GM23338 (cell line): Measurements from ENCODE around the gene SLC9A4. TPM values are rescaled to one million over a fixed set of nuclear protein-coding genes. Genes with fewer than 3 reads are reported as not detected.

ENCODE experiments used
- ATAC-seq: fragments of 200-7000 bp; cut with Tn5 transposase; 3 replicates; pipeline ENCODE4 v1.9.1; 2020
- DNase-seq: peaks from one replicate; pipeline ENCODE4 v3.0.0-alpha.2; 2015; ENCODE audit warnings: low spot score
- H2AFZ ChIP-seq: fragments of 200-600 bp; sonication (generic); 2 replicates; pipeline ENCODE4 v1.8.0; 2016; ENCODE audit warnings: antibody characterized with exemption, mild to moderate bottlenecking, moderate library complexity
- H3F3A ChIP-seq: fragments of 200-600 bp; sonication (generic); replicated peaks from 2 replicates; pipeline ENCODE4 v1.8.0; 2017; ENCODE audit warnings: antibody characterized with exemption, mixed run types, low read depth
- H3K27ac ChIP-seq: fragments of 200-600 bp; sonication (generic); 2 replicates; pipeline ENCODE4 v1.6.1; 2016; ENCODE audit warnings: low read depth
- H3K27me3 ChIP-seq: fragments of 200-600 bp; sonication (generic); 2 replicates; pipeline ENCODE4 v1.8.0; 2016; ENCODE audit warnings: mild to moderate bottlenecking, mixed run types, moderate library complexity; ENCODE audit not compliant: insufficient read depth
- H3K36me3 ChIP-seq: fragments of 200-600 bp; sonication (generic); 2 replicates; pipeline ENCODE4 v1.8.0; 2016; ENCODE audit warnings: mild to moderate bottlenecking; ENCODE audit not compliant: insufficient read depth
- H3K4me1 ChIP-seq: fragments of 200-600 bp; sonication (generic); 2 replicates; pipeline ENCODE4 v1.8.0; 2016; ENCODE audit warnings: mild to moderate bottlenecking, moderate library complexity; ENCODE audit not compliant: insufficient read depth
- H3K4me2 ChIP-seq: fragments of 200-600 bp; sonication (generic); 2 replicates; pipeline ENCODE4 v1.7.1; 2017; ENCODE audit warnings: mixed run types
- H3K4me3 ChIP-seq: fragments of 200-600 bp; sonication (generic); 2 replicates; pipeline ENCODE4 v1.6.1; 2016; ENCODE audit warnings: mixed run types
- H3K79me2 ChIP-seq: fragments of 200-600 bp; sonication (generic); replicated peaks from 2 replicates; pipeline ENCODE4 v1.8.0; 2017; ENCODE audit warnings: mild to moderate bottlenecking; ENCODE audit not compliant: insufficient read depth
- H3K9me2 ChIP-seq: fragments of 200-600 bp; sonication (generic); 2 replicates; pipeline ENCODE4 v1.8.0; 2017; ENCODE audit not compliant: insufficient read depth
- H4K20me1 ChIP-seq: fragments of 200-600 bp; sonication (generic); replicated peaks from 2 replicates; pipeline ENCODE4 v1.8.0; 2017; ENCODE audit warnings: mild to moderate bottlenecking; ENCODE audit not compliant: insufficient read depth
- H3K27ac Mint-ChIP-seq: 2 replicates; pipeline ENCODE4 v1.8.0; 2020; ENCODE audit warnings: inconsistent platforms, mild to moderate bottlenecking, moderate library complexity, mixed read lengths
- H3K27me3 Mint-ChIP-seq: 3 replicates; pipeline ENCODE4 v1.8.0; 2022; ENCODE audit warnings: low read depth, mild to moderate bottlenecking, moderate library complexity, mixed read lengths, inconsistent platforms; ENCODE audit not compliant: insufficient read depth, poor library complexity
- H3K36me3 Mint-ChIP-seq: 3 replicates; pipeline ENCODE4 v1.8.0; 2021; ENCODE audit warnings: low read depth, mild to moderate bottlenecking, inconsistent platforms, moderate library complexity, mixed read lengths
- H3K4me1 Mint-ChIP-seq: 3 replicates; pipeline ENCODE4 v1.8.0; 2020; ENCODE audit warnings: mild to moderate bottlenecking, inconsistent platforms, mixed read lengths
- H3K4me3 Mint-ChIP-seq: 3 replicates; pipeline ENCODE4 v1.8.0; 2021; ENCODE audit warnings: moderate library complexity, mild to moderate bottlenecking, inconsistent platforms, mixed read lengths
- H3K9me3 Mint-ChIP-seq: 3 replicates; pipeline ENCODE4 v1.8.0; 2020; ENCODE audit warnings: moderate library complexity, mild to moderate bottlenecking, inconsistent platforms, mixed read lengths
- CREB1 ChIP-seq: fragments of 250-450 bp; sonication (Bioruptor Pico); IDR thresholded peaks from 2 replicates; pipeline ENCODE4 v1.5.0; 2020; ENCODE audit warnings: low read depth, mild to moderate bottlenecking, moderate library complexity
- EZH2 ChIP-seq: fragments of 200-600 bp; sonication (generic); IDR thresholded peaks from one replicate; pipeline ENCODE4 v1.8.0; 2017; ENCODE audit warnings: antibody characterized with exemption, mild to moderate bottlenecking, low read depth; ENCODE audit not compliant: unreplicated experiment
- EZH2phosphoT487 ChIP-seq: fragments of 200-600 bp; sonication (generic); IDR thresholded peaks from one replicate; pipeline ENCODE4 v1.8.1; 2018; ENCODE audit warnings: antibody characterized with exemption; ENCODE audit not compliant: unreplicated experiment
- JUNB ChIP-seq: IDR thresholded peaks from one replicate; pipeline ENCODE4 v1.6.1; 2016; ENCODE audit warnings: antibody characterized with exemption; ENCODE audit not compliant: unreplicated experiment
- POLR2AphosphoS5 ChIP-seq: IDR thresholded peaks from 2 replicates; pipeline ENCODE4 v1.6.1; 2016; ENCODE audit warnings: antibody characterized with exemption, low read depth
- STAT1 ChIP-seq: IDR thresholded peaks from one replicate; pipeline ENCODE4 v1.6.1; 2016; ENCODE audit warnings: antibody characterized with exemption; ENCODE audit not compliant: unreplicated experiment
- ZNF114 ChIP-seq: fragments of 250-450 bp; sonication (Bioruptor Pico); IDR thresholded peaks from 2 replicates; pipeline ENCODE4 v1.5.0; 2020; ENCODE audit warnings: mild to moderate bottlenecking, moderate library complexity
- ZNF331 ChIP-seq: fragments of 250-450 bp; sonication (Bioruptor Pico); IDR thresholded peaks from 2 replicates; pipeline ENCODE4 v1.5.0; 2020; ENCODE audit warnings: low read depth, mild to moderate bottlenecking, moderate library complexity
- polyA plus RNA-seq: library from polyadenylated mRNA; unstranded; fragments of >200 nt; fragmentation: Nextera tagmentation; extraction: Ambion mirVana; gene quantifications from 2 replicates; pipeline ENCODE4 v1.2.1, GENCODE V29; 2016
- total RNA-seq: library from RNA; depleted of rRNA; stranded (reverse); fragments of >200 nt; shearing (Covaris generic); gene quantifications from 2 replicates; pipeline ENCODE4 v1.2.3, GENCODE V29; 2014
- TF ChIP-seq, protein P1 (sequence below): IDR thresholded peaks from 2 replicates; pipeline ENCODE4 v1.6.1; 2016; ENCODE audit warnings: antibody characterized with exemption
- TF ChIP-seq, protein P2 (sequence below), 2 experiments: fragments of 200-600 bp in 1 of 2; sonication (generic) in 1 of 2; conservative IDR thresholded peaks; 2 replicates each; pipeline versions ENCODE4 v1.5.1 to v1.6.1; 2016 to 2017; ENCODE audit warnings: antibody characterized with exemption in 2 of 2, low read depth in 2 of 2, mild to moderate bottlenecking in 2 of 2, moderate library complexity in 1 of 2

Gene SLC9A4
- total and polyA plus RNA-seq, 2 experiments from 2014 or later = not detected

DNA sequence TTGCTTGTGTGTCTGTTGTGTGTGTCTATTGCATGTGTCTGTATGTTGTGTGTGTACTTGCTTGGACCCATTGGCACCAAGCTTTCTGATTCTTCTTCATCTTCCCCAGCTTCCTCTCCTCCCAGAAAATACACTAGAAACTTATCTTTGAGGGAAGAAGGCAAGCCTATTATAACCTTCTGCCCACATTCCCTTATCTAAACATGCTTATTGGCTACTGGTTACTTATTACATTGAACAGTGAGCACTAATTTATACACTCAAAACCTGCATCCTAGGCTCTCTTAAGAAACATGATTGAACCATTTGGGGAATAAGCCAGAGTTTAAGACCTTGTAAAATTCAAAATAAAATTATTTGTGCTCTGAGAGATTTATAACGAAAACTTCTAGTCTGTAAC is 26.5 kb downstream of the SLC9A4 start:
- H3K27me3 ChIP-seq = no peaks in the 10 kb centered on the region
- H3K27me3 Mint-ChIP-seq = peaks cover 2% of the 10 kb centered on the region
- H3K4me1 ChIP-seq = no peaks in the 10 kb centered on the region
- no peak overlapping the region for H3K4me2 ChIP-seq
- no peaks in the 10 kb centered on the region for H3K79me2 ChIP-seq
- ATAC-seq (no peak), DNase-seq (no peak)
- no peak overlapping the region for H3K27ac Mint-ChIP-seq
- peaks cover 8% of the 10 kb centered on the region; the same call in 1 of the 2 replicates for H3K9me2 ChIP-seq
- no peak overlapping the region for H2AFZ ChIP-seq
- H3K4me1 Mint-ChIP-seq = no peaks in the 10 kb centered on the region
- H3F3A ChIP-seq = no peaks in the 10 kb centered on the region
- H3K4me3 ChIP-seq = no peak overlapping the region
- no peak overlapping the region for H3K4me3 Mint-ChIP-seq
- no peaks in the 10 kb centered on the region for H3K36me3 ChIP-seq
- H3K36me3 Mint-ChIP-seq = no peaks in the 10 kb centered on the region
- no peaks in the 10 kb centered on the region for H4K20me1 ChIP-seq
- no peak overlapping the region for H3K27ac ChIP-seq
- 0 out of 3 replicates have a peak, but pooled peaks cover 3% of the 10 kb centered on the region for H3K9me3 Mint-ChIP-seq
- no peak for TF ChIP-seq CREB1 (CRISPR knock-in tag)
- no peak for TF ChIP-seq EZH2
- TF ChIP-seq ZNF114 (CRISPR knock-in tag) = no peak
- no peak for TF ChIP-seq POLR2AphosphoS5
- TF ChIP-seq EZH2phosphoT487 = no peak
- TF ChIP-seq, protein P1, sequence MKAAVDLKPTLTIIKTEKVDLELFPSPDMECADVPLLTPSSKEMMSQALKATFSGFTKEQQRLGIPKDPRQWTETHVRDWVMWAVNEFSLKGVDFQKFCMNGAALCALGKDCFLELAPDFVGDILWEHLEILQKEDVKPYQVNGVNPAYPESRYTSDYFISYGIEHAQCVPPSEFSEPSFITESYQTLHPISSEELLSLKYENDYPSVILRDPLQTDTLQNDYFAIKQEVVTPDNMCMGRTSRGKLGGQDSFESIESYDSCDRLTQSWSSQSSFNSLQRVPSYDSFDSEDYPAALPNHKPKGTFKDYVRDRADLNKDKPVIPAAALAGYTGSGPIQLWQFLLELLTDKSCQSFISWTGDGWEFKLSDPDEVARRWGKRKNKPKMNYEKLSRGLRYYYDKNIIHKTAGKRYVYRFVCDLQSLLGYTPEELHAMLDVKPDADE = no peak
- TF ChIP-seq JUNB = no peak

DNA sequence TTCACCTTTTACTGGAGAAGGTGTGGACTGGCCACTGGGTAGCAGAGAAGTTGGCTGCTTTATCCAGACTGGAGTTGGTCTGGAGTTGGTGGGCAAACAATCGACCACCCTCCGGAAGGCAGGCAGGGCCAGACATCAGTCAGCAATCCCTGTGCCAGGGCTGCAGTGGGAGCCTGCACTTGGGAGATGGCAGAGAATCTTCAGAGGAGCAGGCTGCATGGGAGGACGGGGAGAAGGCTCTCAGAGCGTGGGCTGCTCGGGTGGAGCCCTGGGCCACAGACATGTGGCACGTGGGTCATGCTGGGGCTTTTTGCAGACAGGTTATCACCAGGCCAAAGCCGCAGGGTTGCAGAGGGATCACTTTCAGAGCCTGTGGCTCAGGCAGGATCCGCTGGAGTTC is 29.6 kb downstream of the SLC9A4 start:
- Mint-ChIP-seq H3K27ac (no peak overlapping the region), H3K4me3 (no peak overlapping the region), H3K27me3 (peaks cover 2% of the 10 kb centered on the region), H3K36me3 (no peaks in the 10 kb centered on the region), H3K4me1 (no peaks in the 10 kb centered on the region; the same call in 2 of the 3 replicates), H3K9me3 (no peaks in the 10 kb centered on the region)
- Histone ChIP-seq H3K4me2 (no peak overlapping the region), H3F3A (no peaks in the 10 kb centered on the region), H3K27ac (no peak overlapping the region), H3K36me3 (no peaks in the 10 kb centered on the region), H3K9me2 (peaks cover 5% of the 10 kb centered on the region; the same call in 1 of the 2 replicates), H3K4me3 (no peak overlapping the region), H3K27me3 (no peaks in the 10 kb centered on the region), H4K20me1 (no peaks in the 10 kb centered on the region), H2AFZ (no peak overlapping the region), H3K4me1 (no peaks in the 10 kb centered on the region), H3K79me2 (no peaks in the 10 kb centered on the region)
- ATAC-seq (no peak), DNase-seq (no peak)
- TF ChIP-seq, protein P1 = no peak
- no peak for TF ChIP-seq STAT1

GRCh38 chr2:102504833-102505232 is 31.8 kb downstream of the SLC9A4 start:
- H2AFZ ChIP-seq = no peak overlapping the region; the same call in 1 of the 2 replicates
- H3K27ac ChIP-seq = no peak overlapping the region
- DNase-seq (no peak), ATAC-seq (no peak)
- no peaks in the 10 kb centered on the region for H3K36me3 ChIP-seq
- H3K27me3 ChIP-seq = no peaks in the 10 kb centered on the region
- no peak overlapping the region for H3K4me3 ChIP-seq
- no peaks in the 10 kb centered on the region for H4K20me1 ChIP-seq
- H3K4me2 ChIP-seq = no peak overlapping the region
- H3F3A ChIP-seq = no peaks in the 10 kb centered on the region
- Mint-ChIP-seq H3K4me3 (no peak overlapping the region), H3K27ac (no peak overlapping the region), H3K9me3 (peaks cover 3% of the 10 kb centered on the region; the same call in 2 of the 3 replicates), H3K36me3 (no peaks in the 10 kb centered on the region; the same call in 2 of the 3 replicates), H3K4me1 (no peaks in the 10 kb centered on the region; the same call in 2 of the 3 replicates), H3K27me3 (peaks cover 2% of the 10 kb centered on the region)
- peaks cover 9% of the 10 kb centered on the region; the same call in 1 of the 2 replicates for H3K9me2 ChIP-seq
- no peaks in the 10 kb centered on the region for H3K4me1 ChIP-seq
- H3K79me2 ChIP-seq = no peaks in the 10 kb centered on the region
- no peak for TF ChIP-seq STAT1
- no peak for TF ChIP-seq ZNF331 (CRISPR knock-in tag)
- no peak for TF ChIP-seq ZNF114 (CRISPR knock-in tag)
- TF ChIP-seq, protein P1 = no peak
- TF ChIP-seq, protein P2, sequence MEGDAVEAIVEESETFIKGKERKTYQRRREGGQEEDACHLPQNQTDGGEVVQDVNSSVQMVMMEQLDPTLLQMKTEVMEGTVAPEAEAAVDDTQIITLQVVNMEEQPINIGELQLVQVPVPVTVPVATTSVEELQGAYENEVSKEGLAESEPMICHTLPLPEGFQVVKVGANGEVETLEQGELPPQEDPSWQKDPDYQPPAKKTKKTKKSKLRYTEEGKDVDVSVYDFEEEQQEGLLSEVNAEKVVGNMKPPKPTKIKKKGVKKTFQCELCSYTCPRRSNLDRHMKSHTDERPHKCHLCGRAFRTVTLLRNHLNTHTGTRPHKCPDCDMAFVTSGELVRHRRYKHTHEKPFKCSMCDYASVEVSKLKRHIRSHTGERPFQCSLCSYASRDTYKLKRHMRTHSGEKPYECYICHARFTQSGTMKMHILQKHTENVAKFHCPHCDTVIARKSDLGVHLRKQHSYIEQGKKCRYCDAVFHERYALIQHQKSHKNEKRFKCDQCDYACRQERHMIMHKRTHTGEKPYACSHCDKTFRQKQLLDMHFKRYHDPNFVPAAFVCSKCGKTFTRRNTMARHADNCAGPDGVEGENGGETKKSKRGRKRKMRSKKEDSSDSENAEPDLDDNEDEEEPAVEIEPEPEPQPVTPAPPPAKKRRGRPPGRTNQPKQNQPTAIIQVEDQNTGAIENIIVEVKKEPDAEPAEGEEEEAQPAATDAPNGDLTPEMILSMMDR (conservative IDR thresholded peaks at IDR 0.05; ENCODE audit: low read depth in 2 of 2) = no peak
- TF ChIP-seq EZH2 = no peak
